ACC112 (cell line): Measurements from ENCODE around the gene SLC35F5.
A peak's percentile ranks its signal among the peaks of the same experiment; 100 is the strongest.
"Not testable (repeated sequence)": the region's sequence is repeated elsewhere in the genome, so short reads cannot be mapped to it uniquely, and the experiment has no call there.

Experiments
- H2AFZ ChIP-seq: fragments of 200-600 bp; sonication (generic); one replicate; pipeline ENCODE4 v1.6.0; 2017; ENCODE audit warnings: antibody characterized with exemption, low read length; ENCODE audit not compliant: unreplicated experiment
- H3K27ac ChIP-seq: fragments of 200-600 bp; sonication (generic); 2 replicates; pipeline ENCODE4 v1.5.1; 2014; ENCODE audit warnings: low read depth, mild to moderate bottlenecking, antibody characterized with exemption, low read length, moderate library complexity
- H3K27me3 ChIP-seq: fragments of 200-600 bp; sonication (generic); 2 replicates; pipeline ENCODE4 v1.6.1; 2014; ENCODE audit warnings: mild to moderate bottlenecking, antibody characterized with exemption, low read length, moderate library complexity, mixed read lengths; ENCODE audit not compliant: insufficient read depth
- H3K36me3 ChIP-seq: fragments of 200-600 bp; sonication (generic); 2 replicates; pipeline ENCODE4 v1.6.1; 2016; ENCODE audit warnings: mild to moderate bottlenecking, antibody characterized with exemption, low read length, moderate library complexity, mixed read lengths; ENCODE audit not compliant: insufficient read depth
- H3K4me1 ChIP-seq: fragments of 200-600 bp; sonication (generic); one replicate; pipeline ENCODE4 v1.6.1; 2016; ENCODE audit warnings: low read length, mixed read lengths; ENCODE audit not compliant: insufficient read depth, unreplicated experiment, control insufficient read depth
- H3K4me3 ChIP-seq: fragments of 200-600 bp; sonication (generic); 2 replicates; pipeline ENCODE4 v1.5.1; 2014; ENCODE audit warnings: mild to moderate bottlenecking, low read depth, low read length
- H3K79me2 ChIP-seq: fragments of 200-600 bp; sonication (generic); one replicate; pipeline ENCODE4 v1.6.0; 2016; ENCODE audit warnings: low read length; ENCODE audit not compliant: control insufficient read depth, unreplicated experiment, insufficient read depth

Gene SLC35F5

GRCh38 chr2:113776949-113777348, 20.5 kb upstream of the SLC35F5 start:
- Histone ChIP-seq H3K27ac (no peak overlapping the region), H3K4me1 (no peaks in the 10 kb centered on the region), H2AFZ (no peak overlapping the region), H3K79me2 (no peaks in the 10 kb centered on the region), H3K4me3 (no peak overlapping the region), H3K36me3 (no peaks in the 10 kb centered on the region), H3K27me3 (no peaks in the 10 kb centered on the region)

GRCh38 chr2:113774616-113775015, 18.2 kb upstream of the SLC35F5 start:
- H3K27ac ChIP-seq, H2AFZ ChIP-seq: not testable (repeated sequence)

GRCh38 chr2:113770929-113771328, 14.5 kb upstream of the SLC35F5 start:
- no peaks in the 10 kb centered on the region for H3K4me1 ChIP-seq
- no peaks in the 10 kb centered on the region for H3K79me2 ChIP-seq
- H2AFZ ChIP-seq, result no peak overlapping the region
- no peaks in the 10 kb centered on the region for H3K27me3 ChIP-seq
- H3K4me3 ChIP-seq, result no peak overlapping the region
- H3K27ac ChIP-seq, result no peak overlapping the region
- H3K36me3 ChIP-seq, result no peaks in the 10 kb centered on the region

More at GRCh38 chr2:113774616-113775015, 18.2 kb upstream of the SLC35F5 start:
- not testable (repeated sequence) for H3K4me1 ChIP-seq, H3K4me3 ChIP-seq, H3K27me3 ChIP-seq, H3K36me3 ChIP-seq, H3K79me2 ChIP-seq

GRCh38 chr2:113769555-113769954, 13.1 kb upstream of the SLC35F5 start:
- Histone ChIP-seq H3K27ac (no peak overlapping the region), H3K36me3 (no peaks in the 10 kb centered on the region)

GRCh38 chr2:113768770-113769169, 12.3 kb upstream of the SLC35F5 start:
- Histone ChIP-seq H3K4me1 (no peaks in the 10 kb centered on the region), H3K36me3 (no peaks in the 10 kb centered on the region), H3K79me2 (no peaks in the 10 kb centered on the region), H3K27ac (no peak overlapping the region), H2AFZ (no peak overlapping the region), H3K4me3 (no peak overlapping the region), H3K27me3 (no peaks in the 10 kb centered on the region)

More at GRCh38 chr2:113769555-113769954, 13.1 kb upstream of the SLC35F5 start:
- Histone ChIP-seq H3K4me1 (no peaks in the 10 kb centered on the region), H3K27me3 (no peaks in the 10 kb centered on the region), H3K4me3 (no peak overlapping the region), H2AFZ (no peak overlapping the region), H3K79me2 (no peaks in the 10 kb centered on the region)

- H3K36me3 ChIP-seq, result no peaks in the 10 kb centered on the region
- no peak overlapping the region for H3K27ac ChIP-seq
- H3K4me1 ChIP-seq, result peaks cover 3% of the 10 kb centered on the region
- H3K79me2 ChIP-seq, result no peaks in the 10 kb centered on the region
- no peaks in the 10 kb centered on the region for H3K27me3 ChIP-seq
- no peak overlapping the region for H2AFZ ChIP-seq
- no peak overlapping the region for H3K4me3 ChIP-seq
Observed at GRCh38 chr2:113767811-113768460, 11.5 kb upstream of the SLC35F5 start.

- Histone ChIP-seq H3K36me3 (no peaks in the 10 kb centered on the region), H3K27me3 (no peaks in the 10 kb centered on the region), H2AFZ (no peak overlapping the region), H3K27ac (no peak overlapping the region), H3K79me2 (no peaks in the 10 kb centered on the region), H3K4me1 (peaks cover 24% of the 10 kb centered on the region), H3K4me3 (no peak overlapping the region)
Observed at GRCh38 chr2:113765276-113765675, 8.8 kb upstream of the SLC35F5 start.

- Histone ChIP-seq H3K27ac (peak overlapping the region; percentile 65), H3K4me1 (peaks cover 28% of the 10 kb centered on the region), H3K27me3 (no peaks in the 10 kb centered on the region), H2AFZ (no peak overlapping the region), H3K36me3 (no peaks in the 10 kb centered on the region), H3K79me2 (no peaks in the 10 kb centered on the region), H3K4me3 (peak overlapping the region; percentile 15; the same call in 1 of the 2 replicates)
Observed at GRCh38 chr2:113762377-113763118, 6.1 kb upstream of the SLC35F5 start.

- H3K27me3 ChIP-seq, result no peaks in the 10 kb centered on the region
- H2AFZ ChIP-seq, result no peak overlapping the region
- 0 out of 2 replicates have a peak overlapping the region, but pooled peaks have one; percentile 7 for H3K27ac ChIP-seq
- H3K36me3 ChIP-seq, result no peaks in the 10 kb centered on the region
- H3K79me2 ChIP-seq, result peaks cover 10% of the 10 kb centered on the region
- no peak overlapping the region for H3K4me3 ChIP-seq
- H3K4me1 ChIP-seq, result peaks cover 28% of the 10 kb centered on the region
Observed at GRCh38 chr2:113760400-113760799, 4.0 kb upstream of the SLC35F5 start.

GRCh38 chr2:113757138-113757657, 756 bp upstream of the SLC35F5 start:
- peak overlapping the region; percentile 94 for H3K4me3 ChIP-seq
- peaks cover 6% of the 10 kb centered on the region for H3K36me3 ChIP-seq
- H3K4me1 ChIP-seq, result peaks cover 24% of the 10 kb centered on the region
- H3K27ac ChIP-seq, result peak overlapping the region; percentile 89
- peaks cover 34% of the 10 kb centered on the region for H3K79me2 ChIP-seq
- H2AFZ ChIP-seq, result peak overlapping the region; percentile 98
- H3K27me3 ChIP-seq, result no peaks in the 10 kb centered on the region
